ENCODE data around the gene GEMIN2. TPM values are rescaled to one million over a fixed set of nuclear protein-coding genes. Genes with fewer than 3 reads are reported as not detected.
"Not testable (repeated sequence)": the region's sequence is repeated elsewhere in the genome, so short reads cannot be mapped to it uniquely, and the experiment has no call there.

The GEMIN2 gene, protein sequence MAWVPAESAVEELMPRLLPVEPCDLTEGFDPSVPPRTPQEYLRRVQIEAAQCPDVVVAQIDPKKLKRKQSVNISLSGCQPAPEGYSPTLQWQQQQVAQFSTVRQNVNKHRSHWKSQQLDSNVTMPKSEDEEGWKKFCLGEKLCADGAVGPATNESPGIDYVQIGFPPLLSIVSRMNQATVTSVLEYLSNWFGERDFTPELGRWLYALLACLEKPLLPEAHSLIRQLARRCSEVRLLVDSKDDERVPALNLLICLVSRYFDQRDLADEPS
- total RNA-seq, result 12.3 and 12.6 TPM in 2 replicates

DNA sequence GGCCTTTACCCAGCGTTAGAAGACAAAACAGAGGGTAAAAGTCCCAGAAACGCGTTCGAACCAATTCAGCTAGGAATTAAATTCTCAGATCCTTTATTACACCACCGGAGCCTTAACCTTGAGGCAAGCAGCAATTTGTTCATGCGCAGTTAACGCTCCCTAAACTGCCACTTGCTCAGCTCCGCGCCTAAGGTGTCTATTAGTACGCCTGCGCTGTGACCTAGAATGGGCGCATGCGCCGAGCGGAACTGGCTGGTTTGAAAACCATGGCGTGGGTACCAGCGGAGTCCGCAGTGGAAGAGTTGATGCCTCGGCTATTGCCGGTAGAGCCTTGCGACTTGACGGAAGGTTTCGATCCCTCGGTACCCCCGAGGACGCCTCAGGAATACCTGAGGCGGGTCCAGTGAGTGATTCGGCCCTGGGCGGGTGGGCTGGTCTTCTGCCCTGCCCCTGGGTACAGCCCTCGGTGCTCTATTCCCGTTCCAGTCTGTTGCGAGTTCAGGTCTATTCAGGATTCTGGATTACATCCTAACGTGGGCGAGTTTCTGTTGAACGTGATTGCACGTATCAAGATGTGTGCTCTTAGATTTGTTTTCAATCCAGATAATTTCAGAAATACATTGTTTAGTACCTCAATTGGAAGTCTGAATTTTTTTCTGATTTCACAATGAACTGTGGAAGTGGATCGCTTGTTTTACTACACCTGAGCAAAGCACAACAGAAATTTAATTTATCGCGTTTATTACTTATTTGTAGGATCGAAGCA, at the start of gene GEMIN2:
Gene GEMIN2 (plus strand): TSS at position 251 of the 766 bp plus-strand sequence. CDS start 16 bp downstream, at position 267.
- peak; percentile 99 for ATAC-seq (ENCODE audit: low read depth)
- POLR2A ChIA-PET, result interaction anchor here (0.6 to 3.4 kb wide), 10 partner anchors 8 to 318 kb away, joined by 3 to 85 read pairs (median 8); partner anchors contain the start of genes FBXO33, PNN, SEC23A and TRAPPC6B
- peak; percentile 83 for DNase-seq
- peak within 1 kb of the TSS; percentile 98 for H3K4me3 Mint-ChIP-seq
- TF ChIP-seq, protein P1, sequence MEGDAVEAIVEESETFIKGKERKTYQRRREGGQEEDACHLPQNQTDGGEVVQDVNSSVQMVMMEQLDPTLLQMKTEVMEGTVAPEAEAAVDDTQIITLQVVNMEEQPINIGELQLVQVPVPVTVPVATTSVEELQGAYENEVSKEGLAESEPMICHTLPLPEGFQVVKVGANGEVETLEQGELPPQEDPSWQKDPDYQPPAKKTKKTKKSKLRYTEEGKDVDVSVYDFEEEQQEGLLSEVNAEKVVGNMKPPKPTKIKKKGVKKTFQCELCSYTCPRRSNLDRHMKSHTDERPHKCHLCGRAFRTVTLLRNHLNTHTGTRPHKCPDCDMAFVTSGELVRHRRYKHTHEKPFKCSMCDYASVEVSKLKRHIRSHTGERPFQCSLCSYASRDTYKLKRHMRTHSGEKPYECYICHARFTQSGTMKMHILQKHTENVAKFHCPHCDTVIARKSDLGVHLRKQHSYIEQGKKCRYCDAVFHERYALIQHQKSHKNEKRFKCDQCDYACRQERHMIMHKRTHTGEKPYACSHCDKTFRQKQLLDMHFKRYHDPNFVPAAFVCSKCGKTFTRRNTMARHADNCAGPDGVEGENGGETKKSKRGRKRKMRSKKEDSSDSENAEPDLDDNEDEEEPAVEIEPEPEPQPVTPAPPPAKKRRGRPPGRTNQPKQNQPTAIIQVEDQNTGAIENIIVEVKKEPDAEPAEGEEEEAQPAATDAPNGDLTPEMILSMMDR (IDR thresholded peaks at IDR 0.05), result no peak
- no peaks in the 10 kb centered on the region for H3K9me3 Mint-ChIP-seq
- H3K27ac Mint-ChIP-seq, result peak within 1 kb of the TSS; percentile 95
- CTCF ChIA-PET, result interaction anchor here (1.0 to 2.1 kb wide), 2 partner anchors 10 to 56 kb away, joined by 5 to 11 read pairs; partner anchors contain the start of genes SEC23A and TRAPPC6B
- peaks cover 28% of the 10 kb centered on the region for H3K4me1 Mint-ChIP-seq
- intact Hi-C loops (cut with micrococcal nuclease), result loop anchor here (1.0 to 2.0 kb wide), 5 partner anchors 11 to 318 kb away; partner anchors contain the start of genes FBXO33, PNN, SEC23A and TRAPPC6B
- H3K36me3 Mint-ChIP-seq (ENCODE audit: low read depth), result peaks cover 19% of the 10 kb centered on the region
- no peaks in the 10 kb centered on the region for H3K27me3 Mint-ChIP-seq

DNA sequence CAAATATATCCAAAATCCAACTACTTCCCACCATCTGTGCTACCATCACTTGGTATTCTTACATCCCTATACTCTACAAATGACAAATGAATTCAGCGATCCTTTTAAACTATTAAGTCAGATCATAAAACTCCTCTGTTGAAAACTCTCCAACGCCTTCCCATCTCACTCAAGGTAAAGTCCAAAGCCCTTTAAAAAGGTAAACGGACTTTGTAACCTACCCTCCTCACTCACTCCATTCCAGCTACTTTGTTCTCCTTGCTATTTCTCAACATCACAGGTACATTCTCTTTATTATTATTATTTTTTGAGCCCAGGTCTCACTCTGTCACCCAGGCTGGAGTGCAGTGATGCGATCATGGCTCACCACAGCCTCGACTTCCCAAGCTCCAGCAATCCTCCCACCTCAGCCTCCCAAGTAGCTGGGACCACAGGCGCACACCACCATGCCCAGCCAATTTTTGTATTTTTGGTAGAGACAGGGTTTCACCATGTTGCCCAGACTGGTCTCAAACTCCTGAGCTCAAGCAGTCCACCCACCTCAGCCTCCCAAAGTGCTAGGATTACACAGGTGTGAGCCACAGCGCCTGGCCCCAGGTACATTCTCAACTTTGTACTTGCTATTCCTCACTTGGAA, 44.8 kb upstream of the GEMIN2 start:
- peaks cover 70% of the 10 kb centered on the region for H3K36me3 Mint-ChIP-seq (ENCODE audit: low read depth)

DNA sequence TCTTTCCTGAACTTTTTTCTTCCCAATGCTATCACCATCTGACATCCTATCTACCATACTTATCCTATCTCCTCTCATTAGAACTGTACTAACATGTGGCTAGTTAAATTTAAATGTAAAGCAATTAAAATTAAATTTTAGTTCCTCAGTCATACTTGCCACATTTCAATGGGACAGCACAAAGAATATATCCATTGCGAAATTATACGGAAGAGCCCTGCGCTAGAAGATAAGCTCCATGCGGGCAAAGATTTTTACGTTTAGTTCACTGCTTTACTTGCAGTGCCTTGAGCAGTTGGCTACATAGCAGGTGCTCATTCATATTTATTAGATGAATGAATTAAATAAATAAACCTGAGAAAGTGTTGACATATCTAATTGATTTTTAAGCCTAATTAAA, 44.2 kb upstream of the GEMIN2 start:
- Mint-ChIP-seq H3K9me3 (no peaks in the 10 kb centered on the region), H3K36me3 (ENCODE audit: low read depth) (peaks cover 66% of the 10 kb centered on the region), H3K4me1 (no peaks in the 10 kb centered on the region), H3K4me3 (no peak overlapping the region), H3K27me3 (no peaks in the 10 kb centered on the region), H3K27ac (no peak overlapping the region)
- ChIA-PET CTCF (no interaction called here), POLR2A (no interaction called here)
- DNase-seq (no peak), ATAC-seq (ENCODE audit: low read depth) (no peak)
- intact Hi-C loops (cut with micrococcal nuclease), result no loop called here
- TF ChIP-seq, protein P1 (IDR thresholded peaks at IDR 0.05), result no peak

More for the DNA sequence above, 44.8 kb upstream of the GEMIN2 start:
- H3K9me3 Mint-ChIP-seq; DNase-seq; H3K27me3 Mint-ChIP-seq; H3K27ac Mint-ChIP-seq; POLR2A ChIA-PET; intact Hi-C loops (cut with micrococcal nuclease); H3K4me3 Mint-ChIP-seq; ATAC-seq (ENCODE audit: low read depth); H3K4me1 Mint-ChIP-seq; CTCF ChIA-PET: not testable (repeated sequence)

DNA sequence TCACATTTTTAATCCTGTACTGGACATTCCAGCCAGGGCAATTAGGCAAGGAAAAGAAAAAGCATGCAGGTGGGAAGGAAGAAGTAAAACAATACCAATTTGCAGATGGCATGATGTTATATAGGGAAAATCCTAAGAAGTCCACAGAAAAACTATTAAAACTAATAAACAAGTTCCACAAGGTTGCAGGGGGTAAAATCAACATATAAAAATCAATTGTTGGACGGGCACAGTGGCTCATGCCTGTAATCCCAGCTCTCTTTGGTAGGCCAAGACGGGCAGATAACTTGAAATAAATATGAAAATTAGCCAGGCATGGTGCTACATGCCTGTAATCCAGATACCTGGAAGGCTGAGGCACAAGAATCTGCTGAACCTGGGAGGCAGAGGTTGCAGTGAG, 43.0 kb upstream of the GEMIN2 start:
- H3K9me3 Mint-ChIP-seq, result no peaks in the 10 kb centered on the region
- ATAC-seq (ENCODE audit: low read depth) (no peak), DNase-seq (no peak)
- CTCF ChIA-PET, result no interaction called here
- H3K4me1 Mint-ChIP-seq, result no peaks in the 10 kb centered on the region
- TF ChIP-seq, protein P1 (IDR thresholded peaks at IDR 0.05), result no peak
- H3K36me3 Mint-ChIP-seq (ENCODE audit: low read depth), result peaks cover 68% of the 10 kb centered on the region
- POLR2A ChIA-PET, result no interaction called here
- H3K4me3 Mint-ChIP-seq, result no peak overlapping the region
- no peak overlapping the region for H3K27ac Mint-ChIP-seq
- H3K27me3 Mint-ChIP-seq, result no peaks in the 10 kb centered on the region
- intact Hi-C loops (cut with micrococcal nuclease), result no loop called here

DNA sequence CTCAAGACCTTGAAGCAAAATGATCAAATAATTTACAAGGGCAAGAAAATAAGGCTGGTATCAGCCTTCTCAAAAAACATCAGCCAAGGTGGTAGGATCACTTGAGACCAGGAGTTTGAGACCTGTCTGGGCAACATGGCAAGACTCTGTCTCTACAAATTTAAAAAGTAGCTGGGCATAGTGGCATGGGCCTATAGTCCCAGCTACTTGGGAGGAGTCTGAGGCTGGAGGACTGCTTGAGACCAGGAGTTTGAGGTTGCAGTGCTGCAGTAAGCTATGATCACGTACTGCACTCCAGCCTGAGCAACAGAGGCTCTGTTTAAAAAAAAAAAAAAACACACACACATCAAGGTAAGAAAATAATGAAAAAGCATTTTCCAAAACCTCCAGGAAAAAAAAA, 33.2 kb upstream of the GEMIN2 start:
- CTCF ChIA-PET, result no interaction called here
- TF ChIP-seq, protein P1 (IDR thresholded peaks at IDR 0.05), result no peak
- Mint-ChIP-seq H3K4me1 (no peaks in the 10 kb centered on the region), H3K27ac (no peak overlapping the region), H3K9me3 (no peaks in the 10 kb centered on the region), H3K4me3 (no peak overlapping the region), H3K36me3 (ENCODE audit: low read depth) (peaks cover 71% of the 10 kb centered on the region), H3K27me3 (no peaks in the 10 kb centered on the region)
- intact Hi-C loops (cut with micrococcal nuclease), result no loop called here
- POLR2A ChIA-PET, result interaction anchor here (0.8 kb wide), 1 partner anchor 89 kb away, joined by 3 read pairs; the partner anchor contains the start of gene TRAPPC6B
- DNase-seq, result no peak
- no peak for ATAC-seq (ENCODE audit: low read depth)

Measured in activated B cell treated with CpG ODN at 0.5 μM for 24 hours (primary cell).